HG02970 (cell line): ENCODE measurements around the gene NDUFS6.

Experiments used
- ATAC-seq: cut with Tn5 transposase; IDR thresholded peaks from one replicate; pipeline ENCODE4 v1.9.1; 2021; ENCODE audit warnings: mild to moderate bottlenecking, moderate library complexity, moderate number of reproducible peaks; ENCODE audit not compliant: unreplicated experiment, low FRiP score

NDUFS6 gene

DNA sequence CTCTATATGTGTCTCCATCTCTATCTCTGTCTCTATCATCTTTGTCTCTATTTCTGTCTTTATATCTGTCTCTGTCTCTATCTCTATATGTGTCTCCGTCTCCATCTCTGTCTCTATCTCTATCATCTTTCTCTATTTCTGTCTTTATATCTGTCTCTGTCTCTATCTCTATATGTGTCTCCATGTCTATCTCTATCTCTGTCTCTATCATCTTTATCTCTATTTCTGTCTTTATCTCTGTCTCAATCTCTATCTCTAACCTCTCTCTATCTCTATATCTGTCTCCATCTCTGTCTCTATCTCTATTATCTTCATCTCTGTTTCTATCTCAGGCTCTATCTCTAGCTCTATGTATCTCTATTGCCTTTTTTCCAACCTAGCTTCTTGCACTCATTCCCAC, 44.5 kb downstream of the NDUFS6 start:
- no peak for ATAC-seq

GRCh38 chr5:1846583-1846982, 45.4 kb downstream of the NDUFS6 start:
- no peak for ATAC-seq

DNA sequence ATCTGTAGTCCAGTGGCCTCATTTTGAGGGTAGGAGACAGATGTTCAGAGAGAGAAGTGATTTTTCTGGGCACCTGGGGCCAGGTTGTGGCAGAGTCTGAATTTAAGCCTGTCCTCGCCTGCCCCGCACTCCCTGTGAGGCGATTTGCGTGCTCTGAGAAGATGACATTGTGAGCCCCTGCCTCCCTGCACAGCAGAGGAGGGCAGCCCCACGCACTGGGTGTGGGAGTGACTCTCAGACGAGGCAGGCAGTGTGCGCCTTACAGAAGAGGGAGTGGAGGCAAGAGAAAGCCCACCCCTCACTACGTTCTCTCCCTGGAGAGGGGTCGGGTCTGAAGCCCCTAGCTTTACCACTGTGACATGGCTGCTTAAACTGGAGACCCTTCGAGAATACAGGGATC, 45.8 kb downstream of the NDUFS6 start:
- no peak for ATAC-seq

DNA sequence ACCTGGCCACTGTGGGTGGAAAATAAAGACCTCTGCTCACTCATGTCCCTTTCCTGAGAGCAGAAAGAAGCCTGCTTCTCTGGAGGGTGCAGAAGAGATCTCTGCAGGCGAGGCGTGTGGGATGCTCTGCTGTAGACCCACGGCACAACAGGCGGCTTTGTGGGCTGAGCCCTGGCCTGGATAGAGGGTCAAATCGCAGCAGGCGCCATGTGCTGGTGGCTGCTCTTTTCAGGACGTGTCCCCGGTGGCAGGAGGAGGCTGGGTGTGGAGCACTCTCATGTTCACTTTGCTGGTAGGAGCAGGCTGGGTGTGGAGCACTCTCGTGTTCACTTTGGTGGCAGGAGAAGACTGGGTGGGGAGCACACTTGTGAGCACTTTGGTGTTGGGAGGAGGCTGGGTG, 46.4 kb downstream of the NDUFS6 start:
- no peak for ATAC-seq

- no peak for ATAC-seq
These were observed 49.3 kb downstream of the NDUFS6 start for GRCh38 chr5:1850324-1851154.

GRCh38 chr5:1851290-1851934, 50.2 kb downstream of the NDUFS6 start:
- no peak for ATAC-seq

GRCh38 chr5:1852324-1852947, 51.2 kb downstream of the NDUFS6 start:
- no peak for ATAC-seq

DNA sequence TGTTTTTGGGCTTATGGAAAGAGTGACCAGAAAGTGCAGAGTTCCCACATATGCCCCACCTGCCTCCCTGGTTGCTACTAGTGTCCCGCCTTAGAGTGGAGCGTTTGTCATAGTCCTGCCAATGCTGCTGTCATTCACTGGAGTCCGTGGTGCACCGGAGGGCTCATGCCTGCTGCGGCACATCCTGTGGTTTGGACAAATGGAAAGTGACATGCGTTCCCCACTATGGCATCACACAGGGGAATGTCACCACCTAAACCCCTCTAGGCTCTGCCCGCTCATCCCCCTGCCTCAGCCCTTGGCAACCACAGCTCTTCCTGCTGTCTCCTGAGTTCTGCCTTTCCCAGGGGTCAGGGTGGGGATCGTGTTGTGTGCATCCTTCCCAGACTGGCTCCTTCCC, 52.3 kb downstream of the NDUFS6 start:
- ATAC-seq = no peak

- ATAC-seq = no peak
These were observed 53.9 kb downstream of the NDUFS6 start for GRCh38 chr5:1855075-1855474.

DNA sequence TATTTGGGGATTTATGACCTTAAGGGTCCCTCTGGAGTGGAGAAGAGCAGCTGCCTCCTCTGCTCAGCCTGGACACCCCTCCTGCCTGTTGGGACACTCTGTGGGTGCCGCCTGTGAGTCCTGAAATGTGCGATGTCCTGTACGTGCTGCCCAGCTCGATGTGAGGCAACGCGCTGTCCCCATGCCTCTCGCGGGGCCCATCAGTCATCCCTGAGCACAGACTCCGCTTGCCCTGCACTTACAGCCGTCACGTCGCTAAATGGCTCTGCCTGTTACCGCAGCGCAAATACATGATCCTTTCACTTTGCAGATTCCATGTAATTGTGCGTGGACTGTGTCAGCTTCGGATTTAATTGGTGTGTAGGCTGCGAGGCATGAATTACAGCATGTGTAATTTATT, 54.4 kb downstream of the NDUFS6 start:
- no peak for ATAC-seq

GRCh38 chr5:1856596-1857255, 55.5 kb downstream of the NDUFS6 start:
- ATAC-seq = no peak

DNA sequence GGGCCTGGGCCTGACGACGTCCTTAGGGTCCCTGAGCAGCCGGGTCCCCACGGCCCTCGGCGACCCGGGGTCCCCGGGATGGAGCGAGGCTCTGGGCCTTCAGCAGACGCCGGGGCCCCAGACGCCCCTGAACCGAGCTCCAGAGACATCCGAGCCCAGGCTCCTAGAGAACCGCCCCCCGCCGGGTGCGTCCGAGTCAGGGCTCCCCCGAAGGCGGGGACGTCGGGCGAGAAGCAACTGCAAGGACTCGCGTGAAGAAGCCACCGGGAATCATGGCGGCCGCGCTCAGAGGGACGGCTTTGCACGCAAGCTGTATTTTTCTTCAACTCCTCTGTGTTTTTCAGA, 56.0 kb downstream of the NDUFS6 start:
- no peak for ATAC-seq

DNA sequence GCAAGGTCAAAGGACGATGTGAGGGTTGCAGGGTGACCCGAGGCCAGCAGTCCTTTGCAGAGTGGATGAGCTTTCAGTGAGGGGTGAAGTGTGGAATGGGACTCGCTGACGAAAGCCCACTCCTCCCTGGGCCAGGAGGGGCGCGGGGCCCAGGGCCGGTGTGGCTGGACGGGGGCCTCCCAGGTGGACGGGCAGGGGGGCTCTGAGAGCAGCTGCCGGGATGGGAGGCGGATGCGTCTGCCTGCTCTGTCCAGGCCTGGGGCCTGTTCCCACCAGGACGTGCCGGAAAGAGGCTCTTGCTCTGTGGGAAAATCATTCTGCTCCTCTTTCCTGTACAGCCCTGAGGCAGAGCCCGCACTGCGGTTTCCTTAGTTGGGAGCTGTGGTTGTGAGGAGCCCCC, 57.2 kb downstream of the NDUFS6 start:
- ATAC-seq = no peak

- no peak for ATAC-seq
These were observed 57.9 kb downstream of the NDUFS6 start for GRCh38 chr5:1859099-1859498.

- no peak for ATAC-seq
These were observed 58.9 kb downstream of the NDUFS6 start for GRCh38 chr5:1860021-1860610.

DNA sequence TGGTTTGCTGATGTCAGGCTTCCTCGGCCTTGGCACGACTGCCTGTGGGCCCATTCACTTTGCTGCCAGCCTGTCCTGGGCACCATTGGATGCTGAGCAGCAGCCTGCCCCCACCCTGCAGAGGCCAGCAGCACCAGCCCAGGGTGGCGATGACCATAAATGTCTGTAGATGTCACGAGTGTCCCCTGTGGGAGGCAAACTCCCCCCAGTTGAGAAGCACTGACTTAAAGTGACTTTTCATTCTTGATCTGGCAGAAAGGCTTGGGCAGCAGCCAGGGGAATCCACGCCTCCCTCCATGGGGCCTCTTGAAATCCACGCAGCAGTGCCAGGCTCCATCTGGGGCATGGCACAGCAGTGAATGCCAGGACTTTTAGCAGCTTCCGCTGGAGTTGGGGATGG, 59.7 kb downstream of the NDUFS6 start:
- no peak for ATAC-seq

DNA sequence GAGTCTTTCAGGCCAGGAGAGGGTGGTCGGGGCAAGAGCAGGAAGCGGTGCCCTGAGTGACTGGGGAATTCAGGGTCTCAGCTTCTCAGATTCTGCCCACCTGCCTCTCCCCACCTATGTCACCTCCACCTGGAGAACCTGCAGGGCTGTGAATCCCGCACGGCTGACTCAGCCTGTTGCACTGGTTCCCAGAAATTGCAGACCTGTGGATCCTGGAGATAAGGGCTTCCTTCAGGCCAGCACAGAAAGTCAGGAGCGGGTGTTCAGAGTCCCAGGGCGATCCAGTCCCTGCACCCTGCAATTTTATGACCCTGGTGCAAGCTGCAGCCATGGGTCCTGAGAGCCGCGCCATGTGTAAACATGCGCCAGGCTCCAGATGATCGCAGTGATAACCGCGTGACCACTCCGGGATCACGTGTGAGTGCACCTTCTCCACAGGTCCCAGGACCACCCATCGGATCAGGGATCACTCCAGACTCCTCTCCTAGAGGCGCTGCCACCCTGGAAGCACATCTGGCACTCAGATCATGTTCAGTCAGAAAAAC, 63.8 kb downstream of the NDUFS6 start:
- ATAC-seq = no peak

GRCh38 chr5:1865486-1865885, 64.3 kb downstream of the NDUFS6 start:
- no peak for ATAC-seq
